C4-2B (cell line): ENCODE results near the gene KLK1.

Source experiments
- CTCF ChIP-seq: fragments of 450-650 bp; conservative IDR thresholded peaks from 2 replicates; pipeline ENCODE4 v1.5.1; 2017; ENCODE audit warnings: mild to moderate bottlenecking
- ZFX ChIP-seq: fragments of 450-650 bp; IDR thresholded peaks from 2 replicates; pipeline ENCODE4 v1.6.1; 2017

GRCh38 chr19:50827476-50827875 is 3.9 kb upstream of the KLK1 start:
- TF ChIP-seq CTCF (no peak), ZFX (no peak)
